HepG2 (cell line): ENCODE results near the gene PPP1R9B. TPM values are rescaled to one million over a fixed set of nuclear protein-coding genes. Genes with fewer than 3 reads are reported as not detected.

Source experiments
- AGO1 ChIP-seq: fragments of 200-400 bp; formaldehyde crosslinking; IDR thresholded peaks from 2 replicates; pipeline ENCODE4 v1.6.1; 2017; ENCODE audit warnings: mild to moderate bottlenecking, low read depth, low read length, moderate library complexity; ENCODE audit not compliant: poor library complexity, severe bottlenecking
- ARID4A ChIP-seq: sonication (generic); formaldehyde crosslinking; IDR thresholded peaks from 2 replicates; pipeline ENCODE4 v1.5.0; 2020; ENCODE audit warnings: mild to moderate bottlenecking, missing genetic modification reagents, borderline replicate concordance
- GTF2F1 ChIP-seq: fragments of 150-350 bp; IDR thresholded peaks from 2 replicates; pipeline ENCODE4 v1.6.1; 2014; ENCODE audit warnings: low read length
- MLLT10 ChIP-seq: sonication (generic); formaldehyde crosslinking; IDR thresholded peaks from 2 replicates; pipeline ENCODE4 v1.4.0; 2020; ENCODE audit warnings: missing genetic modification reagents
- TEAD3 ChIP-seq: optimal IDR thresholded peaks from 2 replicates; pipeline ENCODE3; 2016; ENCODE audit warnings: borderline replicate concordance
- ZNF101 ChIP-seq: sonication (generic); formaldehyde crosslinking; IDR thresholded peaks from 2 replicates; pipeline ENCODE4 v1.4.0; 2020; ENCODE audit warnings: mild to moderate bottlenecking, low read depth, missing genetic modification reagents, borderline replicate concordance
- ZNF609 ChIP-seq: sonication (generic); formaldehyde crosslinking; IDR thresholded peaks from 2 replicates; pipeline ENCODE4 v1.4.0; 2020; ENCODE audit warnings: mild to moderate bottlenecking, missing genetic modification reagents, borderline replicate concordance
- ZNF652 ChIP-seq: IDR thresholded peaks from 2 replicates; pipeline ENCODE4 v1.6.1; 2016; ENCODE audit warnings: low read depth, borderline replicate concordance
- ZNF777 ChIP-seq: sonication (generic); formaldehyde crosslinking; IDR thresholded peaks from 2 replicates; pipeline ENCODE4 v1.4.0; 2020; ENCODE audit warnings: missing genetic modification reagents
- polyA plus RNA-seq, 8 experiments: library from polyadenylated mRNA; depleted of rRNA in 3 of 8; stranded (reverse) in 7 of 8; unstranded in 1 of 8; fragments of >200 nt; fragmentation: Illumina TruSeq in 4 of 8; extraction: Trizol in 4 of 8; gene quantifications; 2 replicates each; pipeline versions ENCODE4 v1.2.1 to v1.2.3, GENCODE V29; 2011 to 2016; ENCODE audit warnings: low read depth in 4 of 8, missing spikeins in 1 of 8, mixed read lengths in 1 of 8; ENCODE audit not compliant: insufficient read depth in 1 of 8
- total RNA-seq, 5 experiments: library from RNA; depleted of rRNA; stranded (reverse); fragments of >200 nt; fragmentation: Illumina TruSeq; extraction: Trizol; gene quantifications; 2 replicates each; pipeline ENCODE4 v1.2.3, GENCODE V29; 2016; ENCODE audit warnings: low read depth in 1 of 5
- TF ChIP-seq, protein P1 (sequence below): sonication (generic); IDR thresholded peaks from 2 replicates; pipeline ENCODE4 v1.6.1; 2016; ENCODE audit warnings: low read depth, borderline replicate concordance
- TF ChIP-seq, protein P2 (sequence below): sonication (generic); formaldehyde crosslinking; IDR thresholded peaks from 2 replicates; pipeline ENCODE4 v1.5.1; 2020; ENCODE audit warnings: mild to moderate bottlenecking, missing genetic modification reagents, borderline replicate concordance

PPP1R9B gene
- total and polyA plus RNA-seq, 2 of the 13 experiments (the other 11 are each of a cell fraction or from before 2014, with no cell fraction given): 9.4 to 15.8 TPM

DNA sequence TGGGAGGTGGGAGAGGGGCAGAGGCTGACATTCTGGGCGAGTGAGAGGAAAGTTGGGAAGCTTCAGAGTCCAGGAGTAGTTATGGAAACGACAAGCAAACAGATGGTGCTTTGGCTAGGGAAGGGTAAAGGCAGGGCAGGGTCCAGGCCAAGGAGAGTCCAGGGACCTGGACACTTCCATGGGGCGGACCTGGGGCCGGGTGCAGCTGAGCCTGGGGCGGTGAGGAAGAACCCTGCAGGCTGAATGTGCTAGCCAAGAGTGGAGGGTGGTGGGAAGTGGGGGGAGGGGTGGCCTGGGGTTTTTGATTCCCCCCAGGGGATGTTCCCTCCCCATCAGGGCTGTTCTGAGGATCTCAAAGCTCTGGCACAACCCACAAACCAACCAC lies 2.6 kb downstream of the PPP1R9B start (continued):
- TF ChIP-seq TEAD3 (peak; percentile 53), ZNF652 (CRISPR knock-in tag) (peak; percentile 78; the same call in 1 of the 2 replicates), ZNF609 (CRISPR knock-in tag) (no peak), ZNF101 (CRISPR knock-in tag) (no peak), GTF2F1 (0 out of 2 replicates have a peak, but pooled peaks have one; percentile 9), MLLT10 (no peak), ARID4A (peak; percentile 54; the same call in 1 of the 2 replicates), AGO1 (no peak), ZNF777 (CRISPR knock-in tag) (peak; percentile 55; the same call in 1 of the 2 replicates)
- TF ChIP-seq, protein P1, sequence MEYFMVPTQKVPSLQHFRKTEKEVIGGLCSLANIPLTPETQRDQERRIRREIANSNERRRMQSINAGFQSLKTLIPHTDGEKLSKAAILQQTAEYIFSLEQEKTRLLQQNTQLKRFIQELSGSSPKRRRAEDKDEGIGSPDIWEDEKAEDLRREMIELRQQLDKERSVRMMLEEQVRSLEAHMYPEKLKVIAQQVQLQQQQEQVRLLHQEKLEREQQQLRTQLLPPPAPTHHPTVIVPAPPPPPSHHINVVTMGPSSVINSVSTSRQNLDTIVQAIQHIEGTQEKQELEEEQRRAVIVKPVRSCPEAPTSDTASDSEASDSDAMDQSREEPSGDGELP: peak; percentile 84; the same call in 1 of the 2 replicates
- TF ChIP-seq, protein P2, sequence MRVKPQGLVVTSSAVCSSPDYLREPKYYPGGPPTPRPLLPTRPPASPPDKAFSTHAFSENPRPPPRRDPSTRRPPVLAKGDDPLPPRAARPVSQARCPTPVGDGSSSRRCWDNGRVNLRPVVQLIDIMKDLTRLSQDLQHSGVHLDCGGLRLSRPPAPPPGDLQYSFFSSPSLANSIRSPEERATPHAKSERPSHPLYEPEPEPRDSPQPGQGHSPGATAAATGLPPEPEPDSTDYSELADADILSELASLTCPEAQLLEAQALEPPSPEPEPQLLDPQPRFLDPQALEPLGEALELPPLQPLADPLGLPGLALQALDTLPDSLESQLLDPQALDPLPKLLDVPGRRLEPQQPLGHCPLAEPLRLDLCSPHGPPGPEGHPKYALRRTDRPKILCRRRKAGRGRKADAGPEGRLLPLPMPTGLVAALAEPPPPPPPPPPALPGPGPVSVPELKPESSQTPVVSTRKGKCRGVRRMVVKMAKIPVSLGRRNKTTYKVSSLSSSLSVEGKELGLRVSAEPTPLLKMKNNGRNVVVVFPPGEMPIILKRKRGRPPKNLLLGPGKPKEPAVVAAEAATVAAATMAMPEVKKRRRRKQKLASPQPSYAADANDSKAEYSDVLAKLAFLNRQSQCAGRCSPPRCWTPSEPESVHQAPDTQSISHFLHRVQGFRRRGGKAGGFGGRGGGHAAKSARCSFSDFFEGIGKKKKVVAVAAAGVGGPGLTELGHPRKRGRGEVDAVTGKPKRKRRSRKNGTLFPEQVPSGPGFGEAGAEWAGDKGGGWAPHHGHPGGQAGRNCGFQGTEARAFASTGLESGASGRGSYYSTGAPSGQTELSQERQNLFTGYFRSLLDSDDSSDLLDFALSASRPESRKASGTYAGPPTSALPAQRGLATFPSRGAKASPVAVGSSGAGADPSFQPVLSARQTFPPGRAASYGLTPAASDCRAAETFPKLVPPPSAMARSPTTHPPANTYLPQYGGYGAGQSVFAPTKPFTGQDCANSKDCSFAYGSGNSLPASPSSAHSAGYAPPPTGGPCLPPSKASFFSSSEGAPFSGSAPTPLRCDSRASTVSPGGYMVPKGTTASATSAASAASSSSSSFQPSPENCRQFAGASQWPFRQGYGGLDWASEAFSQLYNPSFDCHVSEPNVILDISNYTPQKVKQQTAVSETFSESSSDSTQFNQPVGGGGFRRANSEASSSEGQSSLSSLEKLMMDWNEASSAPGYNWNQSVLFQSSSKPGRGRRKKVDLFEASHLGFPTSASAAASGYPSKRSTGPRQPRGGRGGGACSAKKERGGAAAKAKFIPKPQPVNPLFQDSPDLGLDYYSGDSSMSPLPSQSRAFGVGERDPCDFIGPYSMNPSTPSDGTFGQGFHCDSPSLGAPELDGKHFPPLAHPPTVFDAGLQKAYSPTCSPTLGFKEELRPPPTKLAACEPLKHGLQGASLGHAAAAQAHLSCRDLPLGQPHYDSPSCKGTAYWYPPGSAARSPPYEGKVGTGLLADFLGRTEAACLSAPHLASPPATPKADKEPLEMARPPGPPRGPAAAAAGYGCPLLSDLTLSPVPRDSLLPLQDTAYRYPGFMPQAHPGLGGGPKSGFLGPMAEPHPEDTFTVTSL (CRISPR knock-in tag): no peak
